Peyer's patch (tissue), 4 donors: ENCODE results near the gene FIGN. TPM values are rescaled to one million over a fixed set of nuclear protein-coding genes. Genes with fewer than 3 reads are reported as not detected.

ENCODE experiments used
- DNase-seq, 3 donors: peaks; one replicate each; pipeline ENCODE4 v3.0.0-alpha.2; 2017 to 2019
- H3K27ac ChIP-seq, 4 donors: fragments of 200-600 bp; sonication (generic); one replicate each; pipeline ENCODE4 v1.5.1; 2016 to 2019
- H3K27me3 ChIP-seq, 2 donors: fragments of 200-600 bp; sonication (generic); one replicate each; pipeline ENCODE4 v1.5.1; 2019
- H3K36me3 ChIP-seq, 3 donors: fragments of 200-600 bp; sonication (generic); one replicate each; pipeline ENCODE4 v1.5.1; 2016 to 2019
- H3K4me1 ChIP-seq, 4 donors: fragments of 200-600 bp; sonication (generic); one replicate each; pipeline ENCODE4 v1.5.1; 2016 to 2019
- H3K4me3 ChIP-seq, 4 donors: fragments of 200-600 bp; sonication (generic); 1 replicate in 3 of 4; 2 replicates in 1 of 4; pipeline ENCODE4 v1.5.1; 2016 to 2019; ENCODE audit warnings: mild to moderate bottlenecking in 1 of 4
- H3K9me3 ChIP-seq, 4 donors: fragments of 200-600 bp; sonication (generic); one replicate each; pipeline ENCODE4 v1.5.1; 2016 to 2019; ENCODE audit warnings: mild to moderate bottlenecking in 1 of 4
- POLR2A ChIP-seq, 2 donors: fragments of 450-650 bp; IDR thresholded peaks; one replicate each; pipeline ENCODE4 v1.5.1; 2017; ENCODE audit warnings: antibody characterized with exemption in 2 of 2, mild to moderate bottlenecking in 2 of 2, moderate library complexity in 2 of 2
- total RNA-seq, 4 donors: library from RNA; depleted of rRNA; stranded (reverse); fragments of >200 nt; gene quantifications; one replicate each; pipeline ENCODE4 v1.1.0, GENCODE V29; 2016
- TF ChIP-seq, protein P1 (sequence below), 6 experiments: fragments of 450-650 bp in 4 of 6; fragments of 200-600 bp in 2 of 6; sonication (generic) in 1 of 6; IDR thresholded peaks; one replicate each; pipeline ENCODE4 v1.5.1; 2017 to 2019; ENCODE audit warnings: antibody characterized with exemption in 6 of 6, mild to moderate bottlenecking in 3 of 6, moderate library complexity in 1 of 6

Gene FIGN, protein sequence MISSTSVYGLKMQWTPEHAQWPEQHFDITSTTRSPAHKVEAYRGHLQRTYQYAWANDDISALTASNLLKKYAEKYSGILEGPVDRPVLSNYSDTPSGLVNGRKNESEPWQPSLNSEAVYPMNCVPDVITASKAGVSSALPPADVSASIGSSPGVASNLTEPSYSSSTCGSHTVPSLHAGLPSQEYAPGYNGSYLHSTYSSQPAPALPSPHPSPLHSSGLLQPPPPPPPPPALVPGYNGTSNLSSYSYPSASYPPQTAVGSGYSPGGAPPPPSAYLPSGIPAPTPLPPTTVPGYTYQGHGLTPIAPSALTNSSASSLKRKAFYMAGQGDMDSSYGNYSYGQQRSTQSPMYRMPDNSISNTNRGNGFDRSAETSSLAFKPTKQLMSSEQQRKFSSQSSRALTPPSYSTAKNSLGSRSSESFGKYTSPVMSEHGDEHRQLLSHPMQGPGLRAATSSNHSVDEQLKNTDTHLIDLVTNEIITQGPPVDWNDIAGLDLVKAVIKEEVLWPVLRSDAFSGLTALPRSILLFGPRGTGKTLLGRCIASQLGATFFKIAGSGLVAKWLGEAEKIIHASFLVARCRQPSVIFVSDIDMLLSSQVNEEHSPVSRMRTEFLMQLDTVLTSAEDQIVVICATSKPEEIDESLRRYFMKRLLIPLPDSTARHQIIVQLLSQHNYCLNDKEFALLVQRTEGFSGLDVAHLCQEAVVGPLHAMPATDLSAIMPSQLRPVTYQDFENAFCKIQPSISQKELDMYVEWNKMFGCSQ
- 1 to 10 TPM in 2 of 4 donors, under 1 TPM in 2; 0.53 to 8.3 (median 0.95) TPM for total RNA-seq

DNA sequence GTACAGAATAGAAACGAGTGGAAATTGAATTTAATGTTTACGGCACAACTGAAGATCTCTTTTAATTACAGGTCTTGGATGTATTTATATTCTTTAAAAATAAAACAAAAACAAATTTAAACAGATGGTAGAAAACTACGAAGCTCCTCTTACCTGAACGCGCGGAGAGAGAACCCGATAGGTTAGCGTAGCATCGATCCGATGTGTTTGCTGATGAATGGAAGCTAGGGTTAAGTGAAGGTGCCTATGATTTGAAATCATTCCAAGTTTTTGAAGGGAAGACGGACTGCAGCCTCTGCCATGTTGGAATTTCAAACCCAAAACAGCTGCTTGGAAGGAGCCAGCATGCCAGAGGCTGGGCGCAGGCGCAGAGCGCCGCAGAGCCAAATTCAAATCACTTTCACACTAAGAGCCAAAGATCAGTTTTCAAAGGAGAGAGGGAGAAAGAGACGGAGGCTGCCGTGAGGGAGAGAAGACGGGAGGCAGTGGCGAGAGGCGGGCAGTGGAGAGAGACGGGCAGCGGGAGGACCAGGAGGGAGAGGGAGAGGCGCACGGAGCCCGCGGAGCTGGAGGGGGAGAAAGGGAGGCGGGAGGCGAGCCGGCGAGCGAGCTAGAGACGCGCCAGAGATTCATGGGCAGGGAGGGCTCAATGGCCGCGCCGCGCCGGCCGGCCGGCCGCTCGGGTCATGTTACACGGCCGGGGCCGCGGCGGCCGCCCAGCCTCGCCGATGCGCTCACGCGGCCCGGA, at the start of gene FIGN:
Gene FIGN, minus strand, starts transcription at position 324 of the 748 bp plus-strand sequence. CDS start 1,081 bp downstream, outside the sequence.
- Histone ChIP-seq H3K36me3 (no peaks in the 10 kb centered on the region), H3K27ac (peak within 1 kb of the TSS; percentile 63 to 93 (median 82)), H3K4me3 (peak within 1 kb of the TSS; percentile 29 to 61 (median 44)), H3K4me1 (no peaks in the 10 kb centered on the region), H3K9me3 (no peaks in the 10 kb centered on the region), H3K27me3 (no peaks in the 10 kb centered on the region)
- DNase-seq = peak in 2 of 3 donors; percentile 52 to 68
- TF ChIP-seq POLR2A (IDR thresholded peaks at IDR 0.05) = no peak
- TF ChIP-seq, protein P1, sequence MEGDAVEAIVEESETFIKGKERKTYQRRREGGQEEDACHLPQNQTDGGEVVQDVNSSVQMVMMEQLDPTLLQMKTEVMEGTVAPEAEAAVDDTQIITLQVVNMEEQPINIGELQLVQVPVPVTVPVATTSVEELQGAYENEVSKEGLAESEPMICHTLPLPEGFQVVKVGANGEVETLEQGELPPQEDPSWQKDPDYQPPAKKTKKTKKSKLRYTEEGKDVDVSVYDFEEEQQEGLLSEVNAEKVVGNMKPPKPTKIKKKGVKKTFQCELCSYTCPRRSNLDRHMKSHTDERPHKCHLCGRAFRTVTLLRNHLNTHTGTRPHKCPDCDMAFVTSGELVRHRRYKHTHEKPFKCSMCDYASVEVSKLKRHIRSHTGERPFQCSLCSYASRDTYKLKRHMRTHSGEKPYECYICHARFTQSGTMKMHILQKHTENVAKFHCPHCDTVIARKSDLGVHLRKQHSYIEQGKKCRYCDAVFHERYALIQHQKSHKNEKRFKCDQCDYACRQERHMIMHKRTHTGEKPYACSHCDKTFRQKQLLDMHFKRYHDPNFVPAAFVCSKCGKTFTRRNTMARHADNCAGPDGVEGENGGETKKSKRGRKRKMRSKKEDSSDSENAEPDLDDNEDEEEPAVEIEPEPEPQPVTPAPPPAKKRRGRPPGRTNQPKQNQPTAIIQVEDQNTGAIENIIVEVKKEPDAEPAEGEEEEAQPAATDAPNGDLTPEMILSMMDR (IDR thresholded peaks at IDR 0.05) = no peak

DNA sequence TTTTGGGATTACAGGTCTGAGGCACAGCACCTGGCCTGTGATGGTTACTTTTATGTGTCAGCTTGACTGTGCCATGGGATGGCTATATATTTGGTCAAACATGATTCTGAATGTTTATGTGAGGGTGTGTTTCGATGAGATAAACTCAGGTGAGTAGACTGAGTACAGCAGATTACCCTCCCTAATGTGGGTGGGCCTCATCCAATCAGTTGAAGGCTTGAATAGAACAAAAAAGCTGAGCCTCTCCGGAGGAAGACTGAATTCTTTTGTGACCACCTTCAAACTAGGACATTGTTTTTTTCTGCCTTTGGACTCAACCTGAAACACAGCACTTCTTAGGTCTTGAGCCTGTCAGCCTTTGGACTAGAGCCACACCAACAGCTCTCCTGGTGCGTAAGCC, 49.4 kb upstream of the FIGN start:
- Histone ChIP-seq H3K27me3 (no peaks in the 10 kb centered on the region), H3K36me3 (no peaks in the 10 kb centered on the region)
- no peak for DNase-seq

DNA sequence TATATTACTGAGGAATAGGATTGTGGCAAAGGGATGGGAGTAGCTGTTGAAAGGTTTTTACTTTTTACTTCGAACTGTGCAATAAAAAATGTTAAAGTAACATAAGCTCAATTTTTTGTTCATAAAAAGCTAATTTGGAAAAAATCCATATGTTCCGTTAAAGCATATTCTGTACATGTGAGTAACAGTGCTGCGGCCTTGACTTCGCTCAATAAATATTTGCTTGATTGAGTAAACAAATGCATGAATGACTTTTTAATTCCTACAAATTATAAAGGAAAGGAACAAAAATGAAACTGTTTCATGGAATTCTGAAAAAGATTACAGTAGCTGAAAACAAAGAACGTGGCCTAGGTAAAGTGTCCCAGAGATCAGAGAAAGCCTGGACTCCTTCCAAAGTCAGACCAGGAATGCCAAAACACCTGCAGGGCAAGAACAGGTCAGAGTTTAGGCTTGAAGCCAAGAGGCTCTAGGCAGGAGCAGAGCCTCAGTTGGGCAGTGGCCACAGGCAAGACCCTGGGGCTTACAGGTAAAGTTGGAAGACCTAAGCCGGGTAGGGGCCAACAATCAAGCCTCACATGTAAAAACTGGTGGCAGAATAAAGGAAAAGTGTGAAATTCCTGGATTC, 44.3 kb upstream of the FIGN start:
- Histone ChIP-seq H3K4me1 (no peaks in the 10 kb centered on the region), H3K27ac (no peak overlapping the region), H3K36me3 (no peaks in the 10 kb centered on the region), H3K4me3 (no peak overlapping the region), H3K9me3 (no peaks in the 10 kb centered on the region), H3K27me3 (no peaks in the 10 kb centered on the region)
- DNase-seq = no peak
- TF ChIP-seq, protein P1 (IDR thresholded peaks at IDR 0.05) = no peak
- no peak for TF ChIP-seq POLR2A (IDR thresholded peaks at IDR 0.05)

More for the DNA sequence above, 49.4 kb upstream of the FIGN start:
- TF ChIP-seq POLR2A (IDR thresholded peaks at IDR 0.05) = no peak
- TF ChIP-seq, protein P1 (IDR thresholded peaks at IDR 0.05) = no peak
- Histone ChIP-seq H3K4me3 (no peak overlapping the region), H3K27ac (no peak overlapping the region), H3K4me1 (no peaks in the 10 kb centered on the region), H3K9me3 (no peaks in the 10 kb centered on the region)

DNA sequence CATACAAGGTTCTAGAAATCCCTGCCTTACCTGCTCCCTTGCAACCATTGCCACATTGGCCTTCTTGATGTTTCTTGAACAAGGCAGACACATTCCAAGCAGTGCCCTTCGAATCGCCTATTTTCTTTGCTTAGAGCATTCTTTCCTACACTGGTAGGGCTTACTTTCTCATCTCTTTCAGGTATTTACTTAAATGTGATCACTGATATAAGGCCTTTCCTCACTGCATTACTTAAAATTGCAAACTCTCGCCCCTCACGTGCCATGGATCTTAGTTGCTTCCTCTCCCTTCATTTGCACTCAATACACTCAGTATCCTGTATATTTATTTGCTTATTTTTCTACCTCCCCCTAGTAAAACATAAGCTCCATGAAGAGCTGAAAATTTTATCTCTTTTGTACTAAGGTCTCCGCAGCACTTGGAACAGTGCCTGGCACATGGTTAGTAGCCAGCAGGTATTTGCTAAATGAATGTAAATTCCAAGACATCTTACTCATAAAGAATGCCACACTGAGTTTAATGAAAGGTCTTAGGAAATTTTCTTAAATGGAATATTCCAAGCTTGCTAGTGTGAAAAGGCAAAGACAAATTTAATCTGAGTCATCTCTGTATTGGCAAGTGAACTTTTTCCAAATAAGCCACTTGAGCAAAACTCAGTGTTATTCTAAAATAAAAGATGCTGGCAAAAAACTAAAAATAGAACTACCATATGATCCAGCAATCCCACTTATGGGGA, 42.4 kb upstream of the FIGN start:
- H3K4me3 ChIP-seq = no peak overlapping the region
- H3K9me3 ChIP-seq = no peaks in the 10 kb centered on the region
- H3K36me3 ChIP-seq = no peaks in the 10 kb centered on the region
- H3K27me3 ChIP-seq = no peaks in the 10 kb centered on the region
- no peak overlapping the region for H3K27ac ChIP-seq
- DNase-seq = no peak
- TF ChIP-seq, protein P1 (IDR thresholded peaks at IDR 0.05) = no peak
- TF ChIP-seq POLR2A (IDR thresholded peaks at IDR 0.05) = no peak
- H3K4me1 ChIP-seq = no peaks in the 10 kb centered on the region
